Tibial nerve (tissue), 4 donors: ENCODE measurements around the gene MUSTN1. TPM values are rescaled to one million over a fixed set of nuclear protein-coding genes. Genes with fewer than 3 reads are reported as not detected.
A peak's percentile ranks its signal among the peaks of the same experiment; 100 is the strongest.

Source experiments
- DNase-seq, 2 donors: peaks; one replicate each; pipeline ENCODE4 v3.0.0-alpha.2; 2019; ENCODE audit warnings: low spot score in 2 of 2
- H3K27ac ChIP-seq, 4 donors: fragments of 200-600 bp; sonication (generic) in 3 of 4; one replicate each; pipeline ENCODE4 v1.5.1; 2017 to 2019; ENCODE audit warnings: mild to moderate bottlenecking in 1 of 4
- H3K27me3 ChIP-seq, 2 donors: fragments of 200-600 bp; sonication (generic) in 1 of 2; one replicate each; pipeline versions ENCODE4 v1.5.1 to v1.6.0; 2017 to 2019
- H3K36me3 ChIP-seq, 3 donors: fragments of 200-600 bp; sonication (generic); one replicate each; pipeline ENCODE4 v1.5.1; 2018 to 2019
- H3K4me1 ChIP-seq, 4 donors: fragments of 200-600 bp; sonication (generic) in 3 of 4; one replicate each; pipeline ENCODE4 v1.5.1; 2017 to 2019
- H3K4me3 ChIP-seq, 4 donors: fragments of 200-600 bp; sonication (generic) in 3 of 4; one replicate each; pipeline ENCODE4 v1.5.1; 2017 to 2019; ENCODE audit warnings: mild to moderate bottlenecking in 1 of 4, moderate library complexity in 1 of 4
- H3K9me3 ChIP-seq, 4 donors: fragments of 200-600 bp; sonication (generic) in 3 of 4; one replicate each; pipeline ENCODE4 v1.5.1; 2017 to 2019
- EP300 ChIP-seq, 2 donors: sonication (generic); formaldehyde crosslinking; IDR thresholded peaks; one replicate each; pipeline ENCODE4 v1.6.1; 2017; ENCODE audit warnings: antibody characterized with exemption in 2 of 2, mild to moderate bottlenecking in 1 of 2
- POLR2A ChIP-seq, 2 donors: fragments of 450-650 bp; IDR thresholded peaks; one replicate each; pipeline ENCODE4 v1.6.1; 2017; ENCODE audit warnings: antibody characterized with exemption in 2 of 2, mild to moderate bottlenecking in 2 of 2, moderate library complexity in 2 of 2
- WGBS, 2 donors: methylation state at CpG; one replicate each; pipeline ENCODE4 v1.1.5; 2018; 5-methylcytosine and 5-hydroxymethylcytosine counted together
- total RNA-seq, 4 donors: library from RNA; depleted of rRNA; stranded (reverse); fragments of >200 nt; gene quantifications; one replicate each; pipeline ENCODE4 v1.1.0, GENCODE V29; 2016
- TF ChIP-seq, protein P1 (sequence below), 5 experiments: fragments of 200-600 bp in 3 of 5; fragments of 450-650 bp in 2 of 5; sonication (generic) in 3 of 5; IDR thresholded peaks; one replicate each; pipeline ENCODE4 v1.5.1; 2016 to 2019; ENCODE audit warnings: antibody characterized with exemption in 5 of 5, mild to moderate bottlenecking in 3 of 5, moderate library complexity in 2 of 5

MUSTN1 gene
- total RNA-seq, 4 donors from 2014 or later, result 38.5 to 77.9 (median 64.9) TPM

GRCh38 chr3:52845157-52845556 is 10.3 kb upstream of the MUSTN1 start:
- DNase-seq, result peak; percentile 49 to 66
- Histone ChIP-seq H3K4me3 (no peak overlapping the region), H3K27ac (peak overlapping the region; percentile 46 to 89 (median 78)), H3K4me1 (peaks cover 0 to 41% (median 9%) of the 10 kb centered on the region in 4 donors), H3K36me3 (peaks cover 0 to 70% (median 6%) of the 10 kb centered on the region in 3 donors), H3K27me3 (no peaks in the 10 kb centered on the region), H3K9me3 (no peaks in the 10 kb centered on the region)
- TF ChIP-seq POLR2A (IDR thresholded peaks at IDR 0.05) (no peak), EP300 (IDR thresholded peaks at IDR 0.05) (peak in 1 of 2 donors; percentile 70)
- TF ChIP-seq, protein P1, sequence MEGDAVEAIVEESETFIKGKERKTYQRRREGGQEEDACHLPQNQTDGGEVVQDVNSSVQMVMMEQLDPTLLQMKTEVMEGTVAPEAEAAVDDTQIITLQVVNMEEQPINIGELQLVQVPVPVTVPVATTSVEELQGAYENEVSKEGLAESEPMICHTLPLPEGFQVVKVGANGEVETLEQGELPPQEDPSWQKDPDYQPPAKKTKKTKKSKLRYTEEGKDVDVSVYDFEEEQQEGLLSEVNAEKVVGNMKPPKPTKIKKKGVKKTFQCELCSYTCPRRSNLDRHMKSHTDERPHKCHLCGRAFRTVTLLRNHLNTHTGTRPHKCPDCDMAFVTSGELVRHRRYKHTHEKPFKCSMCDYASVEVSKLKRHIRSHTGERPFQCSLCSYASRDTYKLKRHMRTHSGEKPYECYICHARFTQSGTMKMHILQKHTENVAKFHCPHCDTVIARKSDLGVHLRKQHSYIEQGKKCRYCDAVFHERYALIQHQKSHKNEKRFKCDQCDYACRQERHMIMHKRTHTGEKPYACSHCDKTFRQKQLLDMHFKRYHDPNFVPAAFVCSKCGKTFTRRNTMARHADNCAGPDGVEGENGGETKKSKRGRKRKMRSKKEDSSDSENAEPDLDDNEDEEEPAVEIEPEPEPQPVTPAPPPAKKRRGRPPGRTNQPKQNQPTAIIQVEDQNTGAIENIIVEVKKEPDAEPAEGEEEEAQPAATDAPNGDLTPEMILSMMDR (IDR thresholded peaks at IDR 0.05), result no peak
- WGBS, 2 donors, result 9 to 23% methylated on average over 6 of the region's 6 CpGs

DNA sequence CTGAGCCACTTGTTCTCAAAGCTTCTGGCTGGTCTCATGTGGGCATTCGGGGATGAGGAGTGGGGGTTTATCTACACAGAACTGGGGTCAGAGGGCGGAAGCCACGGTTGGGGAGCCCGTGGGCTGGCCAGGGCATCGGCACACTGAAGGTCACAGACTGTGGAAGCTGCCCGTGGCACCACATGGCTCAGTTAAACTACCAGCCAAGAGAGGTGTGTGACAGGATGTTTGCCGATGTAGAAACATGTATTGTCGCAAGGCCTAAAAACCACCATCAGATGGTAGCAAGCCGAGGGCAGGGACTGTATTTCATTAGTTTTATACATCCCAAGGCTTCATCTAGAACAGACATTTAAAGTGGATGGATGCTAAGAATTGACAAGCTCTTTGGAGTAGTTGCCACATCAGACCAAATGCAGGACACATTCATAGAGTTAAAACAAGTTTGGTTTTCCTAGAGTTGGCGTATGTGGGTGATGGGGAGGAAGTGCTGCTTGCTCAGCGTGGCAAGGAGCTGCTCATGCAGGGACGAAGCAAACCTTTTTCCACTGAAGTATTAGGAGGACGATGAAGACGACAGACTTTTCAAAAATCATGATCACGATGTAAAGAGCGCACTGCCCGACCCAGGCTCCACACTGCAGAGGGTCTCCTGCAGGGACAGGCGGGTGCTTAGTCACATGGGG is 9.6 kb upstream of the MUSTN1 start:
- Histone ChIP-seq H3K27ac (peak overlapping the region; percentile 46 to 89 (median 66)), H3K36me3 (peaks cover 0 to 68% (median 6%) of the 10 kb centered on the region in 3 donors), H3K9me3 (no peaks in the 10 kb centered on the region), H3K4me1 (peaks cover 0 to 41% (median 9%) of the 10 kb centered on the region in 4 donors), H3K4me3 (no peak overlapping the region), H3K27me3 (no peaks in the 10 kb centered on the region)
- TF ChIP-seq, protein P1 (IDR thresholded peaks at IDR 0.05), result no peak
- TF ChIP-seq EP300 (IDR thresholded peaks at IDR 0.05) (no peak), POLR2A (IDR thresholded peaks at IDR 0.05) (no peak)
- WGBS, 2 donors, result 75 to 79% methylated on average over 18 of the region's 18 CpGs
- no peak for DNase-seq

DNA sequence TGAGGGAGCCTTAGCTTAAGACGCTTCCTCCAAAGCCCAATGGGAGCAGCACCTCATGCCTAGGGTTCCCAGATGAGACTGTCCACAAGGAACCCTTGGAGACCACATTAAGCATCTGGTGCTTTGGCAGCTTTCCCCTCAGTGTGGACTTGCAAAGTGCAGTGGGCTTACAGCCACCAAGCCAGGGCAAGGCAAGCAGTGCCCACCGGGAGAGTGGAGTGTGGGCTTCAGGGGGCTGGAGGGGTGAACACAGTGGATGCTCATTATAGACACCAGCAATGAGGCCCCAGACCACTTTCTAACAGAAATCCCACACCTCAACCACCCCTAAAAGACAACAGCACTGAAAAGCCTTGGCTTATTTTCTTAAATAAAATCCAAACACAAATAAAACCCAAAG is 9.1 kb upstream of the MUSTN1 start:
- 76 to 94% methylated on average over 2 of the region's 2 CpGs for WGBS, 2 donors
- DNase-seq, result no peak
- H3K27me3 ChIP-seq, result no peaks in the 10 kb centered on the region
- no peak overlapping the region for H3K4me3 ChIP-seq
- TF ChIP-seq POLR2A (IDR thresholded peaks at IDR 0.05) (no peak), EP300 (IDR thresholded peaks at IDR 0.05) (no peak)
- TF ChIP-seq, protein P1 (IDR thresholded peaks at IDR 0.05), result no peak
- H3K4me1 ChIP-seq, result peaks cover 0 to 41% (median 9%) of the 10 kb centered on the region in 4 donors
- H3K36me3 ChIP-seq, result peaks cover 0 to 68% (median 6%) of the 10 kb centered on the region in 3 donors
- peak overlapping the region; percentile 32 to 89 (median 66) for H3K27ac ChIP-seq
- no peaks in the 10 kb centered on the region for H3K9me3 ChIP-seq

GRCh38 chr3:52843108-52843865 is 8.5 kb upstream of the MUSTN1 start:
- Histone ChIP-seq H3K36me3 (peaks cover 0 to 68% (median 6%) of the 10 kb centered on the region in 3 donors), H3K9me3 (no peaks in the 10 kb centered on the region), H3K27me3 (no peaks in the 10 kb centered on the region), H3K4me3 (no peak overlapping the region), H3K27ac (peak overlapping the region; percentile 25 to 89 (median 58)), H3K4me1 (peaks cover 0 to 41% (median 9%) of the 10 kb centered on the region in 4 donors)
- DNase-seq, result peak in 1 of 2 donors; percentile 31
- WGBS, 2 donors, result 67 to 68% methylated on average over 20 of the region's 20 CpGs
- TF ChIP-seq, protein P1 (IDR thresholded peaks at IDR 0.05), result no peak
- no peak for TF ChIP-seq POLR2A (IDR thresholded peaks at IDR 0.05)
- TF ChIP-seq EP300 (IDR thresholded peaks at IDR 0.05), result peak in 1 of 2 donors; percentile 13

GRCh38 chr3:52842424-52842823 is 7.6 kb upstream of the MUSTN1 start:
- no peak overlapping the region for H3K4me3 ChIP-seq
- peak overlapping the region in 2 of 4 donors; percentile 85 to 89 for H3K27ac ChIP-seq
- no peaks in the 10 kb centered on the region for H3K9me3 ChIP-seq
- H3K27me3 ChIP-seq, result no peaks in the 10 kb centered on the region
- peaks cover 0 to 41% (median 9%) of the 10 kb centered on the region in 4 donors for H3K4me1 ChIP-seq
- H3K36me3 ChIP-seq, result peaks cover 0 to 67% (median 0%) of the 10 kb centered on the region in 3 donors
- no peak for DNase-seq
- TF ChIP-seq EP300 (IDR thresholded peaks at IDR 0.05) (no peak), POLR2A (IDR thresholded peaks at IDR 0.05) (no peak)
- TF ChIP-seq, protein P1 (IDR thresholded peaks at IDR 0.05), result no peak
- 59 to 72% methylated on average over 7 of the region's 7 CpGs for WGBS, 2 donors
